SJSA1 (cell line): ENCODE measurements around the gene EMILIN3. TPM values are rescaled to one million over a fixed set of nuclear protein-coding genes. Genes with fewer than 3 reads are reported as not detected.

Experiments
- DNase-seq, 2 experiments: peaks; one replicate each; pipeline ENCODE4 v3.0.0-alpha.2; 2015 to 2020; ENCODE audit warnings: low spot score in 2 of 2, low read depth in 1 of 2
- H3K27ac ChIP-seq: fragments of 250-450 bp; sonication (Bioruptor Pico); 2 replicates; pipeline ENCODE4 v1.5.1; 2020; ENCODE audit warnings: mild to moderate bottlenecking, moderate library complexity
- H3K27me3 ChIP-seq: fragments of 250-450 bp; sonication (Bioruptor Pico); replicated peaks from 2 replicates; pipeline ENCODE4 v1.5.1; 2020; ENCODE audit warnings: mild to moderate bottlenecking, moderate library complexity
- H3K36me3 ChIP-seq: fragments of 250-450 bp; sonication (Bioruptor Pico); 2 replicates; pipeline ENCODE4 v1.5.1; 2020; ENCODE audit warnings: mild to moderate bottlenecking
- H3K4me1 ChIP-seq: fragments of 250-450 bp; sonication (Bioruptor Pico); replicated peaks from 2 replicates; pipeline ENCODE4 v1.6.1; 2021; ENCODE audit warnings: mild to moderate bottlenecking
- H3K4me3 ChIP-seq: fragments of 250-450 bp; sonication (Bioruptor Pico); 2 replicates; pipeline ENCODE4 v1.5.1; 2020; ENCODE audit warnings: mild to moderate bottlenecking
- H3K9me3 ChIP-seq: fragments of 250-450 bp; sonication (Bioruptor Pico); replicated peaks from 2 replicates; pipeline ENCODE4 v1.5.1; 2020; ENCODE audit warnings: mild to moderate bottlenecking
- total RNA-seq: library from RNA; depleted of rRNA; stranded (reverse); fragments of >200 nt; shearing (Covaris generic); gene quantifications from 2 replicates; pipeline ENCODE4 v1.2.3, GENCODE V29; 2014

EMILIN3 gene
- total RNA-seq, 1 experiment from 2014 or later = not detected

DNA sequence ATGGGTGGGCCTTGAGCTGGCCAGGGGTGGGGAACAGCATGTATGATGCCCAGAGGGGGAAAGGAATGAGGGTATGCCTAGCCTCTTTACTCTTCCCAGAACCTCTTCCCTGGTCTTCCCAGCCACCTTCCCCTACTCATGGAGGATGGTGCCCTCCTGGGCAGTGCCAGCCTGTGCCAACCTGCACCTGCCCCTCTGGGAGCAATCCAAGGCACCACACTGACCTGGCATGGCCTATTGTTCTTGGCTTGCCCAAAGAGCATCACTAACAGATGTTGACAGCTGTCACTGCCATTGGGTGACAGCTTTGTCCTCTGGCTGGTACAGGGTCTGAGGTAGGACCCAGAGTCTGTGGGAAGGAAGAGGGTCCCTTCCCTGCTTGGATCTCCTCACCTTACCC lies 13.1 kb downstream of the EMILIN3 start:
- no peaks in the 10 kb centered on the region for H3K4me1 ChIP-seq
- no peak for DNase-seq
- no peaks in the 10 kb centered on the region for H3K9me3 ChIP-seq
- H3K27me3 ChIP-seq = no peaks in the 10 kb centered on the region
- no peak overlapping the region for H3K27ac ChIP-seq
- no peak overlapping the region for H3K4me3 ChIP-seq
- H3K36me3 ChIP-seq = no peaks in the 10 kb centered on the region

- Histone ChIP-seq H3K9me3 (no peaks in the 10 kb centered on the region), H3K4me1 (no peaks in the 10 kb centered on the region)
Measured at GRCh38 chr20:41352666-41353065, 14.0 kb downstream of the EMILIN3 start.

GRCh38 chr20:41352106-41352505 lies 14.5 kb downstream of the EMILIN3 start:
- Histone ChIP-seq H3K27ac (no peak overlapping the region), H3K36me3 (no peaks in the 10 kb centered on the region), H3K4me1 (no peaks in the 10 kb centered on the region), H3K9me3 (no peaks in the 10 kb centered on the region), H3K4me3 (no peak overlapping the region), H3K27me3 (no peaks in the 10 kb centered on the region)
- no peak for DNase-seq

More at GRCh38 chr20:41352666-41353065, 14.0 kb downstream of the EMILIN3 start:
- no peak for DNase-seq
- Histone ChIP-seq H3K27me3 (no peaks in the 10 kb centered on the region), H3K36me3 (no peaks in the 10 kb centered on the region), H3K4me3 (no peak overlapping the region), H3K27ac (no peak overlapping the region)

DNA sequence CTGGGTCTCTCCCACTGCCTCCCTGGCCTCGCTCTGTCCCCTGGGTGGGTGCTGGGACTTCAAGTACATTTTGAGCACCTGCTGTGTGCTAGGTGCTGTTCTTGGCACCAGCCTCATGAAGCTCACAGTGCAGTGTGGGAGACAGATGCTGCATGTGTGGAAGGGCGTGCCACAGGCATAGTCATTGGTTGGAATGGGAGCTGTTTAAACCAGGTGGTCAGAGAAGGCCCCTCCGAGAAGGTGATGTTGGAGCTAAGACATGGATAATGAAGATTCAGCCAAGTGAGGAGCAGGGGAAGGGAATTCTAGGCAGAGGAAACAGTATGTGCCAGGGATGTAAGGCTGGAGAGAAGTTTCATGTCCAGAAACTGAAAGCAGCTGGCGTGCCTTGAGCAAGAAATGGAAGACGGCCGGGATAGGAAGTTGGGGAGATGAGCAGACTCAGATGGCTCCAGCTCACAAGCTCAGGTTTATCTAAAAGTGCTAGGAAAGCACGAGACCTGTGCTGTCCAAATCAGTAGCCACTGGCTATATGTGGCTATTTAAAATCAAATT lies 16.1 kb downstream of the EMILIN3 start:
- DNase-seq = no peak

GRCh38 chr20:41349943-41350342 lies 16.7 kb downstream of the EMILIN3 start:
- H3K9me3 ChIP-seq = no peaks in the 10 kb centered on the region
- H3K4me3 ChIP-seq = no peak overlapping the region
- H3K4me1 ChIP-seq = no peaks in the 10 kb centered on the region
- H3K27ac ChIP-seq = no peak overlapping the region
- no peaks in the 10 kb centered on the region for H3K27me3 ChIP-seq
- DNase-seq = no peak
- no peaks in the 10 kb centered on the region for H3K36me3 ChIP-seq

More for the DNA sequence above, 16.1 kb downstream of the EMILIN3 start:
- Histone ChIP-seq H3K4me3 (no peak overlapping the region), H3K36me3 (no peaks in the 10 kb centered on the region), H3K27me3 (no peaks in the 10 kb centered on the region), H3K4me1 (no peaks in the 10 kb centered on the region), H3K27ac (no peak overlapping the region), H3K9me3 (no peaks in the 10 kb centered on the region)

- Histone ChIP-seq H3K4me3 (no peak overlapping the region), H3K27ac (no peak overlapping the region)
Measured at GRCh38 chr20:41349266-41349665, 17.4 kb downstream of the EMILIN3 start.

DNA sequence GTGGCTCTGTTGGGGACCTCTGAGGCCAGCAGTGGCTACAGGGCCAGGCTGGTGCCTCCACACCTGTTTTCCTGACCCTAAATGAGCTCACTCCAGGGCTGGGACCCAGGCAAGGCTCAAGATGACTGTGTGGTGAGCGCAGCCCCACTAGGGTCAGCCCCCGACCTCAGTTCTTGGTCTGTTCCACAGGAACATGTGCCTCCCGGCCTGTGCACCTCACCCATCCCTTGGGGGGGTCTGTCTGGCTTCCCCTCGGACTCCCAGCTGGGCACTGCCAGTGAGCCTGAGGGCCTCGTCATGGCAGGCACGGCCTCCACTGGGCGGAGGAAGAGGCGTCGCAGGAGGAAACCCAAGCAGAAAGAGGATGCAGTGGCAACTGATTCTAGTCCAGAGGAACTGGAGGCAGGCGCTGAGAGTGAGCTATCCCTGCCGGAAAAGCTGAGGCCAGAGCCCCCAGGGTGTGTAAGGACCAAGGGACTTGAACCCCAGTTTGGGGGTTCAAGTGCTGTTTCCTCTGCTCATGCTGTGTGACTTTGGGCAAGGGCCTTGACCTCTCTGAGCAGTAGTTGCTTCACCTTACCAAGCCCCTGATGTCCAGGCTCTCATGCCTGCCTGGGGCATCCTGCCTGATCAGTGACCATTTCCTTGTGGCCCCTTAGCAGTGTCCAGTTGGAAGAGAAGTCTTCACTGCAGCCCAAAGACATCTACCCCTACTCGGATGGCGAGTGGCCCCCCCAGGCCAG lies 18.0 kb downstream of the EMILIN3 start:
- H3K36me3 ChIP-seq = no peaks in the 10 kb centered on the region
- no peak overlapping the region for H3K4me3 ChIP-seq
- no peaks in the 10 kb centered on the region for H3K27me3 ChIP-seq
- no peaks in the 10 kb centered on the region for H3K4me1 ChIP-seq
- H3K9me3 ChIP-seq = no peaks in the 10 kb centered on the region
- H3K27ac ChIP-seq = no peak overlapping the region
- DNase-seq = no peak

More at GRCh38 chr20:41349266-41349665, 17.4 kb downstream of the EMILIN3 start:
- no peaks in the 10 kb centered on the region for H3K9me3 ChIP-seq
- H3K36me3 ChIP-seq = no peaks in the 10 kb centered on the region
- no peak for DNase-seq
- no peaks in the 10 kb centered on the region for H3K4me1 ChIP-seq
- no peaks in the 10 kb centered on the region for H3K27me3 ChIP-seq

- Histone ChIP-seq H3K36me3 (no peaks in the 10 kb centered on the region), H3K4me3 (no peak overlapping the region), H3K27ac (no peak overlapping the region), H3K27me3 (no peaks in the 10 kb centered on the region), H3K4me1 (no peaks in the 10 kb centered on the region), H3K9me3 (no peaks in the 10 kb centered on the region)
- no peak for DNase-seq
Measured at GRCh38 chr20:41347523-41348429, 18.8 kb downstream of the EMILIN3 start.

GRCh38 chr20:41345729-41346067 lies 20.9 kb downstream of the EMILIN3 start:
- no peaks in the 10 kb centered on the region for H3K27me3 ChIP-seq
- no peaks in the 10 kb centered on the region for H3K36me3 ChIP-seq
- no peak overlapping the region for H3K4me3 ChIP-seq
- DNase-seq = no peak
- H3K4me1 ChIP-seq = no peaks in the 10 kb centered on the region
- H3K9me3 ChIP-seq = no peaks in the 10 kb centered on the region
- H3K27ac ChIP-seq = no peak overlapping the region

DNA sequence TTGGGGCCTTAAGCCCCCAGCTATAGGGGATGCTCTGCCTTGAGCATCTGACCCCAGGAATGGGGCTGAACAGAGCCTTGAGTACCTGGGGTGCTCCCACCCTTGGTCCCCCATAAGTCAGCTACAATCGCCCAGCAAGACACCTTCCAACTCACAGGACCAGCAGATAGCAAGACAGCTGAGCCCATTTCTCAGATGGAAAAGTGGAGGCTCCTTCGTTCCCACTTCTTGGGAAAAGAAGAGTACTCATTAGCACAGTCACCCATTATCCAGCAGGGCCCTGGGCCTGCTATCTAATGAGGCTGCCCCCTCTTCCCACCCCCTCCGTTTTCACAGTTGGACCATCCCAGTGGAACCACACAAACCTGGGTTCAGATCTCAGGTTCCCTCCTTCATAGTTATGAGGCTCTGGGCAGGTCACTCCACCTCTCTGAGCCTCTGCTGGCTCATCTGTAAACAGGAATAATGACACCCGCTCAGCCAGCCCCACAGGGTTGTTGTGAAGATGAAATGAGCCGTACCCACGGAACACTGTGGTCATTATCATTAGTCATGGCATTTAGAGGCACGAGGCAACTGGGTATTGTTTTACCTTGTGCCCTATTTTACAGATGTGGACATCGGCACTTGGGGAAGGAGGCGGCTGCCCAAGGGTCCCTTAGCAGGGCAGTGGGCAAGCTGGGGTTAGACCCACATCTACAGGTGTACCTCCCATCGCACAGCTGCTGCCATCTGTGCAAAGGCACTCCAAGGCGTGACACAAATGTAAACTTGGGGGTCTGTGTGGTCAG lies 21.5 kb downstream of the EMILIN3 start:
- H3K4me3 ChIP-seq = no peak overlapping the region
- no peaks in the 10 kb centered on the region for H3K9me3 ChIP-seq
- no peaks in the 10 kb centered on the region; the same call in 1 of the 2 replicates for H3K4me1 ChIP-seq
- no peak for DNase-seq
- H3K27ac ChIP-seq = no peak overlapping the region
- H3K36me3 ChIP-seq = no peaks in the 10 kb centered on the region
- no peaks in the 10 kb centered on the region for H3K27me3 ChIP-seq

DNA sequence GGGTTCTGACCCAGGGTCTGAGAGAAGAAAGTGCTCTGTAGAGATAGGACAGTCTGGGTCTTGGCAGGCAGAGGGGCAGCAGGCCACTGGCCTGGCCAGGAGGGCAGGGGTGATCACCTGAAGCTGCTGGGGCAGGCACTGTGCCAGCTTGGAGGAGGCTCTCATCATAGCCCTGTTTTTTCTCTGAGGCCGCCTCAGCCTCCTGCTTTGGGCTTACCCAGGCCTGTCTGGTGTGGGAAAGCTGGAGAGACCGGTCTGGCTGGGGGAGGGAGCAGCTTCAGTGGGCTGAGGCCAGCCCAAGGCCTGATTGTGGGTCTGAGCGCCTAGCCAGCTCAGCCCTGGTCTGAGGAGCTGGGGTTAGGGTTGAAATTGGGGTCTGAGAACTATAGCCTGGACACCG lies 22.1 kb downstream of the EMILIN3 start:
- peaks cover 3% of the 10 kb centered on the region for H3K4me1 ChIP-seq
- DNase-seq = no peak
- H3K27ac ChIP-seq = no peak overlapping the region
- no peaks in the 10 kb centered on the region for H3K9me3 ChIP-seq
- no peak overlapping the region for H3K4me3 ChIP-seq
- no peaks in the 10 kb centered on the region for H3K27me3 ChIP-seq
- no peaks in the 10 kb centered on the region for H3K36me3 ChIP-seq

DNA sequence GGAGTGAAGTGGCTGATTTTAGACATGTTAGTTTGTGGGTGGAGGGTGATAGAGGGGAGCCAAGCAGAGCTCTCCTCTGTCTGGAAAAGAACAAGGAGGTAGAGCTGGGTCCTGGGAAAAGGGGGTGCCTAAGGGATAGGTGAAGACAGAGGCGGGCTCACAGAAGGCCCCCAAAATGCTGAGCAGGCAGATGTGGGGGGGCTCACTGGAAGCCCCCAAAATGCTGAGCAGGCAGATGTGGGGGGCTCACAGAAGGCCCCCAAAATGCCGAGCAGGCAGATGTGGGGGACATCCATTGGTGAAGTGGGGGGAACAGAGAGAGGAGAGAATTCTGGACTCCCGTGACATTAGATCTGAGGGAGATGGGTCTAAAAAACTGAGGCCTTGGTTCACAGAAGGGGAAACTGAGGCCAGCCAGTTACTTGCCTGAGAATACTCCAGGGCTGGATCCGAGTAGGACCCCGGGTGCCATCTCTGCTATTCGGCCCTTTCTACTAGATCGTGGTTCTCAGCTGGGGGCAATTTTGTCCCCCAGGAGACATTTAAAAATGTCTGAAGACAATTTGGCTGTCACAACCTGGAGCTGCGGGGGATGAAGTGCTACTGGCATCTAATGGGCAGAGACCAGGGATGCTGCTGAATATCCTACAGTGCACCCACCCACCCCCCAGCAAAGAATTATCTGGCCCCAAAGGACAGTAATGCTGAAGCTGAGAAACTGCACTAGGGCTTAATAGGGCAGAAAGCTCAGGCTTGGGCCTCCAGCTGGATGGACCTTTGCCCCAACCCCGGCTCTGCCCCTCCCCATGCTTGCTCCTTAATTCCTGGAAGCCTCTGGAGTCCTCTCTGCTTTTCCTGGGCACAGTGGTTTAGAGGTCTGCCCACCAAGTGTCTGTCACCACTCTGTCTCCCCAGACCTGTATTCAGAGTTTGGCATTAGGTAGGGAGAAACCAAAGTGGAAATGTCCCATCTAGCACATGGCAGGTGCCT lies 23.8 kb downstream of the EMILIN3 start:
- Histone ChIP-seq H3K4me1 (peaks cover 3% of the 10 kb centered on the region), H3K36me3 (no peaks in the 10 kb centered on the region), H3K27me3 (no peaks in the 10 kb centered on the region), H3K27ac (no peak overlapping the region), H3K4me3 (no peak overlapping the region), H3K9me3 (no peaks in the 10 kb centered on the region)
- DNase-seq = no peak
